Fibroblast of skin of left biceps (primary cell): Measurements from ENCODE around the gene TNFAIP8.

Experiments
- DNase-seq, 2 experiments: peaks; one replicate each; pipeline ENCODE4 v3.0.0-alpha.2; 2013; ENCODE audit warnings: low read depth in 2 of 2

TNFAIP8 gene

DNA sequence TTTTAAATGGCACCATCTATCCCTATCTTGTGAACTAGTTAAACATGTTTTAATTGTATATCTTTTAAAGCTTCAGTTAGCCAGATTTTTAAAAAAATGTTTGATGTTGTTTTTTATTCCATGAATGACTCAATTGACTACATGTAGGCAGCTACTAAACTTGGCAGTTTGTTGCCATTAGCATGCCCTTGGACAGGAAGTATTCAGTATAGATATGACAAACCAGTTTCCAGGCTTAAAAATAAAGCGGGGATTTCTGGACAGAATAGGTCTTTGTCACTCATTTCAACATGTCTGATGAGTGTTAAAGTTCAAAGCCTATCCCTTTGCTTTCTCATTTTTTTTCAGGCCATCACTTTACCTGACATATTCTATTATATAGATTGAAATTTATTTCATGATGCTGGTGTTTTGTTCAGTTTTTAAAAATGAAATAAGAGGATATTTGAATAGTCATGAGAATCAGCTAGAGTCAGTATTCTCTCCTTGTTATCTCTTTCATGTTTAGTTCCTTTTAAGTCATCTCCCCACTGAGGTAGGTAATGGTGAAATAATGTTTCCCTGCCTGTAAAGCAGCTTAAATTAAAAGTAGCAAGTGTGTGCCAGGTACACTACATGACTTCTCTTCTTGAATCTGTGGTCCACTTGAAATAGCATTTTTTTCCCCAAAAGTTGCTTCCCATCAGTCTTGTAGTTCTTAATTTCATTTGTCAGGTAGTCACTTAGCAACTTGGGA lies 11.9 kb downstream of the TNFAIP8 start:
- no peak for DNase-seq

GRCh38 chr5:119368238-119368630 lies 12.4 kb downstream of the TNFAIP8 start:
- no peak for DNase-seq

DNA sequence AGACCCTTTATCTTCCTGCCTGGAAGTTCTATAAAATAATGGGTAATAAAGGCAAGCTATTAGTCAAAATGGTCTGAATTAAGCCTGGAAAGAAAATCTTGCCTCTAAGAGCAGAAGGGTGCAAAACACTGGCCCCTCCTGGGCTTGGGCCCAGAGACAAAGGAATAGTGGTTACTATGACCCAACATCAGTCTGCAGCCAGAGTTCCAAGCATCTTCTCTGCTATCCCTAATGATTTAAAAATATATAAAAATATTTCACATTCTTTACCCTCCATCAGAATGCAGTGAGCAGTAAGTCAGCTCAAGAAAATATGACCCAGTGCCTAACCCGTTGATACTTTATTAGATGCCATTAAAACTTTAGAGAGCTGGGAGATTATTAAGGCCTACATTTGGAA lies 14.7 kb downstream of the TNFAIP8 start:
- no peak for DNase-seq

DNA sequence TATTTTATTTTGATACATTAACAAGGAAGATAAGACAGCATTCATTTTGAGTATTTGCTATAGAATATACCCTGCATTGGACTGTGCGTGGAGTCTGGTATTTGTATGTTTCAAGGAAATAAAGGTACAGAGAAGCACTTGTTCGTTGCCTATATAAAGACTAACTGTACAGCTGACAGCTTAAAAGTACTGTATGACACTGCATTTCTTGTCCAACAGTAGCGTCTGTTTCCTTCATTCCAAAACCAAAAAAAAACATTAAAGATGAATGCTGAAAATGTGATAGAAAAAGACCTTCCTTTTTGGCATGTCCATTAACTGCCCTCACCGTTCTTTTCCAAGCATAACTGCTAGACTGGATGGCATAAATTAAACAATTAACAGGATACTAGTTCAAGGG lies 15.3 kb downstream of the TNFAIP8 start:
- no peak for DNase-seq

DNA sequence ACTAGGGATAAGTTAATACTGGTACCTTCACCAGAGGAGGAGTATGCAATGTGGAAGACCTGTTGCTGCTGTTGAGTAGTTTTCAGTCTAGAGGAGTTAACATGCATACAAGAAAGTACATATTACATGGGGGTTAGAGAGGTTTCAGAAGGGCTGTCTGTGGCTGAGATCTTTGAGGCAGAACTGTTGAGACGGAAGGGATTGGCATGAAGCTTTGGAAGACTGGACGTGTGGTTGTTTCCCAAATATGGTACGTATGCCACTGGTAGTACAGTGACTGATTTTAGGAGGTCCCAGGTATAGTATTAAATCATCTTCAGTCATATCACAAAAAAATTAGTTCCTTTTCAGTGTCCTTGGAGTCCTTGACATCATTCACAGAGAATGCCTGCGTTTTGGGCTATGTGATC lies 17.6 kb downstream of the TNFAIP8 start:
- no peak for DNase-seq

GRCh38 chr5:119374901-119375300 lies 19.1 kb downstream of the TNFAIP8 start:
- no peak for DNase-seq

DNA sequence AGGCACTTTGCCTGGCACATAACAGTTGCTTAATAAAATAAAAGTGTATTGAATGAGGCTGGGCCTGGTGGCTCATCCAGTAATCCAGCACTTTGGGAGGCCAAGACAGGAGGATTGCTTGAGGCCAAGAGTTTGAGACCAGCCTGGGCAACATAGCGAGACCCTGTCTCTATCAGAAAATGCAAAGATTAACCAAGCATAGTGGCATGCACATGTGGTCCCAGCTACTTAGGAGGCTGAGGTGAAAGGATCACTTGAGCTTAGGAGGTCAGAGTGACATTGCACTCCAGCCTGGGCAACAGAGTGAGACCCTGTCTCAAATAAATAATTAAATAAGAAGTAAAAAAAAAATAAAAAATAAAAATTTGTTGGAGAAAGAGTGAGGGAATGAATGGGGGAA lies 21.2 kb downstream of the TNFAIP8 start:
- DNase-seq = no peak

- DNase-seq = peak in 1 of 2 experiments; percentile 49
These were observed 22.4 kb downstream of the TNFAIP8 start for GRCh38 chr5:119378075-119378700.

DNA sequence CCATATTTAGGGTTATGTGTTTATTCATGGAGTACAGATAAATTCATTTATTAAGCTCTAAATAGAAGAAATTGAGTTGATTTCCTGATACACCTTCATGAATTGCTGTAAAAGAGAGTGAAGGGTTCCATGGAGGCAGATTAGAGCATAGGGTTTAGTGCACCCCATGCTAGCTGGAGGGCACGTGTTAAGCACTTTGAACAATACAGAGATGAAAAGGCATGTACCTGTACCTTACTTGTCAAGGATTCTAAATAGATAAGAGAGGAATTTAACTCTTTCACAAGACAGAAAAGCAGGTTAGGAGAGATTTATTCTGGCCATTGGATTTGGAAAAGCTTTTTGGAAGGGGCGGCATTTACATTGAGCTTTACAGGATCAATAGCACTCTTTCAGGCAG lies 23.3 kb downstream of the TNFAIP8 start:
- DNase-seq = no peak

DNA sequence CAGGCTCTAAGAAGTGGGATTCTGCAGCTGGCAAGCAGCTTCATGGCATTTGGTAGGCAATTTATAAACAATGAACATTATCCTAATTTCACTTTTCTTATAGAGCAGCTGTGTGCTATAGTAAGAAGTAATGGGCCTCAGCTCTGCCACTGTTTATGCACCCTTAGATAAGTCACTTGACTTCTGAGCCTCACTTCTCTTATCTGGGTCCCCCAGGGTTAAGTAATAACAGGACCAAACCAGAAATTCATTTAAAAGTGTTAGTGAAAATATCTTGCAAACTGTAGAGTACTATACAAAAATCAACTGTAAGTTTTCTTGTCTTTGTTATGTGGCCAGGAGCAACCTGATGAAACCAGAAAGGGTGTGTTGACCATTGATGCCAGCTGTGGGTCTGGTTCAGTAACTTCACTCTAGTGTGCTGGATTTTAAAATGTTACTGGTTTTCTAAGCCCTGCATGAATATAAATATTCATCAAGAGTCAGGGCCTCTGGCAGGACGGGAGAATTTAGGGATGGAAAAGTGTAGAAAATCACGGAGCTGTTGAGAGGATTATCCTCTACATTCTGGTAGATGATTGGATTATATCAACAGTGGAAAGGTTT lies 24.2 kb downstream of the TNFAIP8 start:
- no peak for DNase-seq

DNA sequence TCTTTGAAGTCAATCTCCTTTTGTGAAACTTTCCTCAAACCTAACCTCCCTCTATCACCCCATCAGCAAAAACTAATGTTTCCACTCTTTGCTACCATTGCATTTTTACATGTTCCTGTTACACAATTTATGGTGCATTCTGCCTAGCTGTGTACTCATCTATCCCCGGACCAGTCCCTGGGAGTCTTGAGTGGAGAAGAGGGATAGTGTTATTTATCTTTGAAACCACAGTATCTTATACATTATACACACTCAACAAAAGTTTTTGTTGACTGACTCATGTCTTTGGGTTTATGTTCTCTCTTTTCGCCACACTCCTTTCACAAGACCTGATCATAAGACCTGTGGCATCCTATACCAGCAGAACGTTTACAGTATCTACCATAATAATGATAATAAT lies 26.4 kb downstream of the TNFAIP8 start:
- no peak for DNase-seq

DNA sequence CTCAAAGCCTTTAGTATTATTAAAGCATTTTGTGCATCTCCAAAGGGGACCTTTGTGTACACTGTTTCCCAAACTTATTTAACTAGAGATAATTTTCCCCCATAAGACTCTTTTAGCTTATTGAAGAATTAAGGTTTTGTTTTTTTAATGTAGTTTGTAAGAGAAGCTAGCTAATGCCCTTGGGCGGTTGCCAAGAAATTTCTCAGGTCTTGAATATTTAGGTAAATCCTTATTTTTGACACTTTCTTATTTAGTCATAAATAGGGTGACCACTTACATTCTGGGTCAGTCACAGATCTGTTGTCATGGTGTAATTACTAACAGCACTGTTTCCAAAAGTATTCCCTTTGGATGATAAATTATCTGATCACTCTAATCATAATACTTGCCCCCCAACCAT lies 27.2 kb downstream of the TNFAIP8 start:
- DNase-seq = no peak

DNA sequence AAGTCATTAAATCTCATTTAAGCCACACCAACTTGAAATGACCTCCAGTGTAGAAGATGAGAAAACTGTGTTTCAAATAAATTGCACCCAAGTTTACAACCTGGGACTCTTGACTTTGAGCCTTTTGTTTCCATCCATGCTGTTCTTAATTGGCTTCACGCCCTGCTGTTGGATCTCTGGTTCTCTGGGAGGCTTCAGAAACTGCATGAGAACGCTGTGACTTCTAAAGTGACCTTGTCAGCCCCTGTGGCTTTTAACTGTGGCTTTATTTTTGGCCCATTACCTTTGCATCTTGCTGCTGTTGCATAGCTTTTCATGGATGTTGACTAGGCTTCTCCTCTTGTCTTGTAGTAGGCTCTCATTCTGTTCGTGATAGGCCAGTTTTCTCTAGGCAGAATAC lies 29.3 kb downstream of the TNFAIP8 start:
- DNase-seq = no peak

- DNase-seq = no peak
These were observed 29.8 kb downstream of the TNFAIP8 start for GRCh38 chr5:119385536-119386128.

GRCh38 chr5:119386596-119387344 lies 31.0 kb downstream of the TNFAIP8 start:
- DNase-seq = no peak

DNA sequence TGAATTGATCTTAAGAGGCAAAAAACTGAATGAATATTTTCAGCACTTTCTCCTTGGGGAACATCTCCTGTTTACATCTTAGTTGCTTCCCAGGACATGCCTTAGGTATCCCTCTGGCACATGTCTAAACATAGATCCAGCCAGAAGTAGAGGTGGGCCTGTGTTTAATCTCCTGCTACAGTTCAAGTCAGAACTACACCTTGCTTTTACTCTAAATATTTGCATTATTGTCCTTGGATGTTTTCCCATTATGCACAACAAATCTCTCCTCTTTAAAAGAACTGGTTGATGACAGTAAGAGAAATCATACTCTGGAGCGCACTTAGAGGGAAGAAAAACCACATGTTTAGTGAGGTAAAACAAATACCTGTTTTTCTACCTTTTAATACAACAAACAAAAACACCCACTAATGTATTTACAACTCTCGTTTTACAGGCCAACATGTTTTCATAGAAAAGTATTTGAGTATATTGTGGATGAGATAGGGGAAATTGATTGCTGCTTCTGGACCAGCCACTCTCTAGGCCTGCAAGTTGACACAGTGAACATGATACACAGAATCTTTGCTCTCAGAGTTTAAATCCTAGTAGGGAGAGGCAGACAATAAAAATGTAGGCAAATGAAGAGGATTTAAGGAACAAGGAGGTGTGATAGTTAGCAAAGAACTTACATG lies 32.3 kb downstream of the TNFAIP8 start:
- DNase-seq = no peak

- no peak for DNase-seq
These were observed 32.9 kb downstream of the TNFAIP8 start for GRCh38 chr5:119388619-119389190.

- no peak for DNase-seq
These were observed 33.6 kb downstream of the TNFAIP8 start for GRCh38 chr5:119389288-119390030.

- no peak for DNase-seq
These were observed 34.6 kb downstream of the TNFAIP8 start for GRCh38 chr5:119390404-119390803.

DNA sequence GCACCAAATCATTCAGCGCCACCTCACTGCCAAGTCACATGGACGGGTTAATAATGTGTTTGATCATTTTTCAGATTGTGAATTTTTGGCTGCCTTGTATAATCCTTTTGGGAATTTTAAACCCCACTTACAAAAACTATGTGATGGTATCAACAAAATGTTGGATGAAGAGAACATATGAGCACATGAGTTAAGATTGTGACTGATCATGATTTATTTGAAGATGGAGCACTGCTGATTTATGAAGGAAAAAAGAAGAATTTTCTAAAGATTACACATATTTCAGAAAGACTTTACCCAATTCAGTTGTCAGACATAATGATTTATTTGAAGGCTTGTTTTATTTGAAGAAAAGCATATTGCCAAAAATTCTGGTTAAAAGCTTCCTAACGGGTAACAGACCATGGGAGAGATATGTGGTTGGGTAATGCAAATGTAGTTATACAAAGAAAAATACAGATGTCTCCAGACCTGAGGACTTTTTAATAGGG lies 37.4 kb downstream of the TNFAIP8 start:
- peak; percentile 80 to 85 for DNase-seq
